GM10266 (cell line): ENCODE measurements around the gene TWSG1.

Experiments used
- DNase-seq: peaks from one replicate; pipeline ENCODE4 v3.0.0; 2012; ENCODE audit errors: extremely low spot score
- CTCF ChIP-seq: IDR thresholded peaks from 2 replicates; pipeline ENCODE4 v1.5.1; 2012; ENCODE audit warnings: mild to moderate bottlenecking, low read depth; ENCODE audit not compliant: control insufficient read depth, insufficient read depth; ENCODE audit errors: missing control alignments

TWSG1 gene

GRCh38 chr18:9348079-9348671 is 13.6 kb downstream of the TWSG1 start:
- DNase-seq, result peak; percentile 27
- no peak for TF ChIP-seq CTCF

GRCh38 chr18:9348766-9349165 is 14.2 kb downstream of the TWSG1 start:
- no peak for TF ChIP-seq CTCF
- DNase-seq, result no peak

GRCh38 chr18:9353596-9353995 is 19.0 kb downstream of the TWSG1 start:
- peak; percentile 37 for DNase-seq
- no peak for TF ChIP-seq CTCF

DNA sequence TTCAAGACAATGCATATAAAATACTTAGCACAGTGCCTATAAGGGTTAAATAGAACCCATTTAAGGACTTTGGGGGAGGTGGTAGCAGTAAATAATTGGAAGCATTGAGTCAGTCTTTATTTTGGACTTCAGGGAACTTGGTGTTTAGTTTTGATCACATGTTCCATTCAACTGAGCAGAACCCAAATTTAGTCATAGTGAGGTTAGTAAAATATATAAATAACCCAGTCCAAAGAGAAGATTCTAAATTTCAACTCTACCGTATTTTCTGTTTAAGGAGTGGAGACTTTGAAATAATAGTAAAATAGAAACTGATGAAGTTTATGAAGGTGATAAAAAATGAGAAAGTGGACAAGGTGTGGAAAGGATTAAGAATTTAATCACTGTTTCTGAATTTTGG is 19.7 kb downstream of the TWSG1 start:
- TF ChIP-seq CTCF, result no peak
- DNase-seq, result peak; percentile 35

GRCh38 chr18:9356976-9357375 is 22.4 kb downstream of the TWSG1 start:
- TF ChIP-seq CTCF, result no peak
- no peak for DNase-seq

- DNase-seq, result no peak
- TF ChIP-seq CTCF, result no peak
These were observed 25.2 kb downstream of the TWSG1 start for GRCh38 chr18:9359796-9360195.

DNA sequence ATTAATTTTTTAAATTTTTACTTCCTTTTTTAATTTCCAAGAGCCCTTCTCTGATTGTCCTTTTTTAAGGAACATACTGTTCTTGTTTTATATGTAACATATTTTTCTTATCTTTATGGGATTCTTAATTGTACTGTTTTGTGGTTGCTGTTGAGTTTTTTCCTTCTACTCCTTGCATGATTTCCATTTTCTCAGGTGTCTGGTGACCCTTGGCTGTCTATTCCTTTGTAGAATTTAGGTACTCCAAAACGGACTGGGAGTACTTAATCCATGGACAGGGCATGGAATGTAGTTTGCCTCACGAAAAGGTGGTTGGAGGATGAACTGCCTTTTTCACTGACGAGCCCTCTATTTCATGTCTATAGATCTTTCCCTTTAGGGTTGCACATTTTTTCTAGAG is 26.6 kb downstream of the TWSG1 start:
- no peak for DNase-seq
- TF ChIP-seq CTCF, result no peak
